Measurements from ENCODE around the gene SMIM13. TPM values are rescaled to one million over a fixed set of nuclear protein-coding genes. Genes with fewer than 3 reads are reported as not detected.
"Not testable (repeated sequence)": the region's sequence is repeated elsewhere in the genome, so short reads cannot be mapped to it uniquely, and the experiment has no call there.

Gene SMIM13
- total RNA-seq, 2 donors from 2014 or later: 7.5 to 8.4 TPM

DNA sequence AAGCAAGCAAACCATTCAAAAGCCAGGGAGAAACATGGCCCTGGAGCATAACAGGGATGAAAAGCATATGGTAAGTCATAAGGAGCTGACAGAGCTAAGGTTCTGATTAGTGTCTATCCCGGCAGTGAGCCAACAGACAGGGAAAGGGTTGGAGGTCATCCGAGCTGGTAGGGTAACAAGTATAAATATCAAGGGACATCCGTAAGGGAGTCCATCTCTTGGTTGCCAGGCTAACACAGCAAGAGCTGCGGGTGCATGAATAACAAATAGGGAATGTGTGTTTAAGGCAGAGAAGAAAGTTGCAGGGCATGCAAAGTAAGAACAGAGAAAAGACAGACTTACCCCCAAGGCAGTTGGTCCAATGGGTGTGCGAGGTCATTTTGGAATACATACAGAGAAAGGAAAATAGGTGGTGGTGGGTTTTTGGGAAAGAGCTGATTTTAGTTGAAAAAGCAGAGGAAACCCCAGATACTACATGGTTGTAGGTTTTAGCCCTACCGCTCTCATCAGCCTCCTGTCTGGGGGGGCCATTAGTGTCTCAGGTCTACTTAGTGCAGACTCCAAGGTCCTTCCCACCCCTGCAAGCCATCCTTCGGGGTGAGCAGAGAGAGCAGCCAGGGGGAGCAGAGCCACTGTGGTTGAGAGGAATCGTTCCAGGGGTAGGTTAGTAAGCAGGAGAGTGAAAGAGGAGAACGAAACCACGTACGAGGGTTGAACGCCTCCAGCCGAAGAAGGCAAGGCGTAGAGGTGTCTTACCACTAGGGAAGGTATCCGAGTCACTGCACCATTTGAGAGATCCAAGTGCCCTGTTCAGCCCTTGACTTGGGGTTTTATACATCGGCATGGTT, 17.5 kb downstream of the SMIM13 start, which contains the start of gene ERVFRD-1:
ERVFRD-1 (minus strand) TSS at position 805 of the 848 bp plus-strand sequence. CDS start 6,415 bp downstream, outside the sequence.
- Histone ChIP-seq H3K27me3 (replicated peaks; ENCODE audit: insufficient read depth) (no peaks in the 10 kb centered on the region), H3K27ac (no peak within 1 kb of the TSS), H3K4me1 (ENCODE audit: control insufficient read depth in 1 of 2, low read depth in 2 of 2) (no peaks in the 10 kb centered on the region), H3K9me3 (no peaks in the 10 kb centered on the region), H3K4me3 (no peak within 1 kb of the TSS), H3K36me3 (no peaks in the 10 kb centered on the region)
- ATAC-seq (ENCODE audit: insufficient number of reproducible peaks, low FRiP score, low read depth) (no peak), DNase-seq (ENCODE audit: low spot score) (no peak)
- TF ChIP-seq, protein P1, sequence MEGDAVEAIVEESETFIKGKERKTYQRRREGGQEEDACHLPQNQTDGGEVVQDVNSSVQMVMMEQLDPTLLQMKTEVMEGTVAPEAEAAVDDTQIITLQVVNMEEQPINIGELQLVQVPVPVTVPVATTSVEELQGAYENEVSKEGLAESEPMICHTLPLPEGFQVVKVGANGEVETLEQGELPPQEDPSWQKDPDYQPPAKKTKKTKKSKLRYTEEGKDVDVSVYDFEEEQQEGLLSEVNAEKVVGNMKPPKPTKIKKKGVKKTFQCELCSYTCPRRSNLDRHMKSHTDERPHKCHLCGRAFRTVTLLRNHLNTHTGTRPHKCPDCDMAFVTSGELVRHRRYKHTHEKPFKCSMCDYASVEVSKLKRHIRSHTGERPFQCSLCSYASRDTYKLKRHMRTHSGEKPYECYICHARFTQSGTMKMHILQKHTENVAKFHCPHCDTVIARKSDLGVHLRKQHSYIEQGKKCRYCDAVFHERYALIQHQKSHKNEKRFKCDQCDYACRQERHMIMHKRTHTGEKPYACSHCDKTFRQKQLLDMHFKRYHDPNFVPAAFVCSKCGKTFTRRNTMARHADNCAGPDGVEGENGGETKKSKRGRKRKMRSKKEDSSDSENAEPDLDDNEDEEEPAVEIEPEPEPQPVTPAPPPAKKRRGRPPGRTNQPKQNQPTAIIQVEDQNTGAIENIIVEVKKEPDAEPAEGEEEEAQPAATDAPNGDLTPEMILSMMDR (IDR thresholded peaks at IDR 0.05): no peak

DNA sequence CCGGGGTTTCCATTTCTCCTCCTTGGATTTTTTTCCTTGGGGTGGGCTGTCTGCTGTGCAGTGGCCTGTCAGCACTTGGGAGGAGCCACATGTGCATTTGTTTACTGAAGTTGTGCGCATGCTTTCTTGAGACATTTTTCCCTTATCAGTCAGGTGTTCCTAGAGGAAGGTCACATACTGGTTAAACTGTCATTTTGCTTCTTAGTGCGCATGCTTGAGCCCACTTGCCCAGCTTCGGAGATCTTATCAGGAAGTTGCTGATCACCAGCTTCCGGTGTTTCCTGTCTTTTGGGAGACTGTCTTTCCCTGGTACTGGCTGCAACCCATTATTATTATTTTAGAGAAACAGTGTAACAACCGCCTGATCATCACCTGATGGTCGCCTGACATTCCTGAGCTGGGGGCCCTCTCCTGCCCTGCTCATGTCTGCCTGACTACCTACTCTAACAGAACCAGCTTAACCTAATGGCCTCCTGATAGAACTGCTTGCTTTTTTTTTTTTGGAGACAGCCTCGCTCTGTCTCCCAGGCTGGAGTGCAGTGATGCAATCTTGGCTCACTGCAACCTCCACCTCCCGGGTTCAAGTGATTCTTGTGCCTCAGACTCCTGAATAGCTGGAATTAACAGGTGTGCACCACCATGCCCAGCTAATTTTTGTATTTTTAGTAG, 18.3 kb downstream of the SMIM13 start:
- DNase-seq (ENCODE audit: low spot score) (no peak), ATAC-seq (ENCODE audit: insufficient number of reproducible peaks, low FRiP score, low read depth) (no peak)
- no peaks in the 10 kb centered on the region for H3K4me1 ChIP-seq (ENCODE audit: control insufficient read depth in 1 of 2, low read depth in 2 of 2)
- no peak overlapping the region for H3K4me3 ChIP-seq
- H3K9me3 ChIP-seq: no peaks in the 10 kb centered on the region
- TF ChIP-seq, protein P1 (IDR thresholded peaks at IDR 0.05): no peak
- H3K27me3 ChIP-seq (replicated peaks; ENCODE audit: insufficient read depth): no peaks in the 10 kb centered on the region
- H3K36me3 ChIP-seq: no peaks in the 10 kb centered on the region
- H3K27ac ChIP-seq: no peak overlapping the region

DNA sequence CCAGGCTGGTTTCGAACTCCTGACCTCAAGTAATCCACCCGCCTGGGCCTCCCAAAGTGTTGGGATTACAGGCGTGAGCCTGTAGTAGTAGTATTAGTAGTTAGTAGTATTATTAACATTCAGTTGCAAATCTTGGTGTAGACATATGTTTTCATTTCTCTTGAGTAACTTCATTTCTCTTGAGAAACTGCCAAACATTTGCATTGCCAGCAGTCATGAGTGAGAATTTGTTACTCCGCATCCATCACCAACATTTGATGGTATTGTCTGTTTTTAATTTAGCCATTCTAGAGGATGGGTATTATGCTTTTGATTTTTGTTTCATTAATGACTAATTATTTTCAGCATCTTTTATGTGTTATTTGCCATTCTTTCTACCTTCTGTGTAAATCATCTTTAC, 19.4 kb downstream of the SMIM13 start:
- Histone ChIP-seq H3K27me3 (replicated peaks; ENCODE audit: insufficient read depth) (no peaks in the 10 kb centered on the region), H3K9me3 (no peaks in the 10 kb centered on the region), H3K4me1 (ENCODE audit: control insufficient read depth in 1 of 2, low read depth in 2 of 2) (no peaks in the 10 kb centered on the region), H3K27ac (no peak overlapping the region), H3K4me3 (no peak overlapping the region), H3K36me3 (no peaks in the 10 kb centered on the region)
- ATAC-seq (ENCODE audit: insufficient number of reproducible peaks, low FRiP score, low read depth) (no peak), DNase-seq (ENCODE audit: low spot score) (no peak)
- TF ChIP-seq, protein P1 (IDR thresholded peaks at IDR 0.05): no peak

DNA sequence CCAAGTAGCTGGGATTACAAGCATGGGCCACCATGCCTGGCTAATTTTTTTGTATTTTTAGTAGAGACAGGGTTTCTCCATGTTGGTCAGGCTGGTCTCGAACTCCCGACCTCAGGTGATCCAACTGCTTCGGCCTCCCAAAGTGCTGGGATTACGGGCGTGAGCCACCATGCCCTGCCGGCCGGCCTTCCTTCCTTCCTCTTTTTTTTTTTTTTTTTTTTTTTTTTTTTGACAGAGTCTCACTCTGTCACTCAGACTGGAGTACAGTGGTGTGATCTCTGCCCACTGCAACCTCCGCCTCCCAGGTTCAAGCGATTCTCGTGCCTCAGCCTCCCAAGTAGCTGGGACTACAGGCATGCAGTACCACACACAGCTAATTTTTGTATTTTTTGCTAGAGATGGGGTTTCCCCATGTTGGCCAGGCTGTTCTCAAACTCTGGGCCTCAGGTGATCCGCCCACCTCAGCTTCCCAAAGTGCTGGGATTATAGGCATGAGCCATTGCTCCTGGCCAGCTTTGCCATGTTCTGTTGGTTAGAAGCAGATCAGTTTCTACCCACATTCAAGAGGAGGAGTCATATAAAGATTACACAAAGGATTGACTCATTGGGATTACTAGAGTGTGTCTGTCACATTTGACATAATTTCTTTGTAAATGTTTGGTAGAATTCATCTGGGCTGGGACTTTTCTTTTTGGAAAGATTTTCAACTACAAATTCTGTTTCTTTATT, 22.3 kb downstream of the SMIM13 start:
- H3K27ac ChIP-seq; DNase-seq (ENCODE audit: low spot score); H3K27me3 ChIP-seq (replicated peaks; ENCODE audit: insufficient read depth); H3K4me3 ChIP-seq; H3K36me3 ChIP-seq; ATAC-seq (ENCODE audit: insufficient number of reproducible peaks, low FRiP score, low read depth); H3K9me3 ChIP-seq; H3K4me1 ChIP-seq (ENCODE audit: control insufficient read depth in 1 of 2, low read depth in 2 of 2): not testable (repeated sequence)

DNA sequence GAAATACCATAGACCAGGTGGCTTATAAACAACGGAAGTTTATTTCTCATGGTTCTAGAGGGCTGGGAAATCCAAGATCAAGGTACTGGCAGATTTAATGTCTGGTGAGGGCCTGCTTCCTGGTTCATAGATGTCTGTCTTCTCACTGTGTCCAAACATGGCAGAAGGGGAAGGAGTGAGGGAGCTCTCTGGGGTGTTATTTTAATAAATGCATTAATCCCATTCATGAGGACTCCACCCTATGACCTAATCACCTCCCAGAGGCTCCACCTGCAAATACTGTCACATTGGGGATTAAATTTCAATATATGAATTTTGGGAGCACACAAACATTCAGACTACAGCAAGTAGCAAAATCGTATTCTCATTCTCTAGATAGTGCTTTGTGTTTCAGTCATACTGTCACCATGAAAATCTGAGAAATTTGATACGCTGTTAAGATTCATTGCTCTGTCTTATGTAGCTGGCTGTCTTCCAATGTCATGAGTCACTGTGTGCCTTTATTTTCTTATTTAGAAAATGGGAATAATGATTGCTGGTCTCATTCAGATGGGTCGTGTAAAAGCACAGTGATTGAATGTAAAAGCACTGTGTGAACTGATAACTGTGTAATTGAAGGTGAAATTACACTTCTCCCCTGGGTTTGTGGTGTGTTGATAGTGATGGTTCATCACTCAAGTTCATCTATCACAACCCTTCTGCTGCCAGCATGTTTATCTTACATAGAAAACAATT, 26.8 kb downstream of the SMIM13 start:
- no peak for ATAC-seq (ENCODE audit: insufficient number of reproducible peaks, low FRiP score, low read depth)
- TF ChIP-seq, protein P1 (IDR thresholded peaks at IDR 0.05): no peak

More for the DNA sequence above, 26.8 kb downstream of the SMIM13 start:
- Histone ChIP-seq H3K4me1 (ENCODE audit: control insufficient read depth in 1 of 2, low read depth in 2 of 2) (peaks cover 0 to 15% of the 10 kb centered on the region in 2 donors), H3K27me3 (replicated peaks; ENCODE audit: insufficient read depth) (no peaks in the 10 kb centered on the region), H3K36me3 (no peaks in the 10 kb centered on the region), H3K27ac (no peak overlapping the region), H3K4me3 (no peak overlapping the region), H3K9me3 (no peaks in the 10 kb centered on the region)
- no peak for DNase-seq (ENCODE audit: low spot score)
